ENCODE measurements around the gene FKBP1A.

FKBP1A gene

GRCh38 chr20:1392693-1393506, at the start of gene FKBP1A:
TSS of gene FKBP1A (minus strand) at chr20:1393054. CDS start at chr20:1392998, 56 bp downstream.
- H3K4me3 ChIP-seq (ENCODE audit: low read depth, low read length), result peak within 1 kb of the TSS; percentile 96

GRCh38 chr20:1442304-1442703, 49.5 kb upstream of the FKBP1A start:
- H3K4me3 ChIP-seq (ENCODE audit: low read depth, low read length), result no peak overlapping the region

GRCh38 chr20:1441133-1441532, 48.3 kb upstream of the FKBP1A start:
- H3K4me3 ChIP-seq (ENCODE audit: low read depth, low read length), result no peak overlapping the region

- no peak overlapping the region for H3K4me3 ChIP-seq (ENCODE audit: low read depth, low read length)
Observed at GRCh38 chr20:1440024-1440423, 47.2 kb upstream of the FKBP1A start.

- H3K4me3 ChIP-seq (ENCODE audit: low read depth, low read length), result no peak overlapping the region
Observed at GRCh38 chr20:1438361-1438760, 45.5 kb upstream of the FKBP1A start.

- H3K4me3 ChIP-seq (ENCODE audit: low read depth, low read length), result no peak overlapping the region
Observed at GRCh38 chr20:1437235-1437904, 44.5 kb upstream of the FKBP1A start.

- no peak overlapping the region for H3K4me3 ChIP-seq (ENCODE audit: low read depth, low read length)
Observed at GRCh38 chr20:1436263-1436662, 43.4 kb upstream of the FKBP1A start.

GRCh38 chr20:1435337-1435699, 42.5 kb upstream of the FKBP1A start:
- H3K4me3 ChIP-seq (ENCODE audit: low read depth, low read length), result no peak overlapping the region

GRCh38 chr20:1434571-1435336, 41.9 kb upstream of the FKBP1A start:
- no peak overlapping the region for H3K4me3 ChIP-seq (ENCODE audit: low read depth, low read length)

- no peak overlapping the region for H3K4me3 ChIP-seq (ENCODE audit: low read depth, low read length)
Observed at GRCh38 chr20:1431158-1431557, 38.3 kb upstream of the FKBP1A start.

GRCh38 chr20:1430004-1430451, 37.2 kb upstream of the FKBP1A start:
- no peak overlapping the region for H3K4me3 ChIP-seq (ENCODE audit: low read depth, low read length)

GRCh38 chr20:1429143-1429728, 36.4 kb upstream of the FKBP1A start:
- no peak overlapping the region for H3K4me3 ChIP-seq (ENCODE audit: low read depth, low read length)

GRCh38 chr20:1427457-1428054, 34.7 kb upstream of the FKBP1A start:
- H3K4me3 ChIP-seq (ENCODE audit: low read depth, low read length), result no peak overlapping the region

- H3K4me3 ChIP-seq (ENCODE audit: low read depth, low read length), result no peak overlapping the region
Observed at GRCh38 chr20:1426231-1426849, 33.5 kb upstream of the FKBP1A start.

- no peak overlapping the region for H3K4me3 ChIP-seq (ENCODE audit: low read depth, low read length)
Observed at GRCh38 chr20:1424336-1424735, 31.5 kb upstream of the FKBP1A start.

- H3K4me3 ChIP-seq (ENCODE audit: low read depth, low read length), result no peak overlapping the region
Observed at GRCh38 chr20:1423625-1424106, 30.8 kb upstream of the FKBP1A start.

GRCh38 chr20:1423206-1423605, 30.4 kb upstream of the FKBP1A start:
- no peak overlapping the region for H3K4me3 ChIP-seq (ENCODE audit: low read depth, low read length)

- no peak overlapping the region for H3K4me3 ChIP-seq (ENCODE audit: low read depth, low read length)
Observed at GRCh38 chr20:1422753-1423152, 29.9 kb upstream of the FKBP1A start.

- H3K4me3 ChIP-seq (ENCODE audit: low read depth, low read length), result no peak overlapping the region
Observed at GRCh38 chr20:1420066-1420465, 27.2 kb upstream of the FKBP1A start.

GRCh38 chr20:1418350-1418749, 25.5 kb upstream of the FKBP1A start:
- H3K4me3 ChIP-seq (ENCODE audit: low read depth, low read length), result no peak overlapping the region
